CD4-positive, alpha-beta T cell treated with Interleukin-10 for 1 hour (primary cell): ENCODE results near the gene ARID5B.

Source experiments
- DNase-seq: peaks from one replicate; pipeline ENCODE4 v3.0.0-alpha.2; 2020

The ARID5B gene

DNA sequence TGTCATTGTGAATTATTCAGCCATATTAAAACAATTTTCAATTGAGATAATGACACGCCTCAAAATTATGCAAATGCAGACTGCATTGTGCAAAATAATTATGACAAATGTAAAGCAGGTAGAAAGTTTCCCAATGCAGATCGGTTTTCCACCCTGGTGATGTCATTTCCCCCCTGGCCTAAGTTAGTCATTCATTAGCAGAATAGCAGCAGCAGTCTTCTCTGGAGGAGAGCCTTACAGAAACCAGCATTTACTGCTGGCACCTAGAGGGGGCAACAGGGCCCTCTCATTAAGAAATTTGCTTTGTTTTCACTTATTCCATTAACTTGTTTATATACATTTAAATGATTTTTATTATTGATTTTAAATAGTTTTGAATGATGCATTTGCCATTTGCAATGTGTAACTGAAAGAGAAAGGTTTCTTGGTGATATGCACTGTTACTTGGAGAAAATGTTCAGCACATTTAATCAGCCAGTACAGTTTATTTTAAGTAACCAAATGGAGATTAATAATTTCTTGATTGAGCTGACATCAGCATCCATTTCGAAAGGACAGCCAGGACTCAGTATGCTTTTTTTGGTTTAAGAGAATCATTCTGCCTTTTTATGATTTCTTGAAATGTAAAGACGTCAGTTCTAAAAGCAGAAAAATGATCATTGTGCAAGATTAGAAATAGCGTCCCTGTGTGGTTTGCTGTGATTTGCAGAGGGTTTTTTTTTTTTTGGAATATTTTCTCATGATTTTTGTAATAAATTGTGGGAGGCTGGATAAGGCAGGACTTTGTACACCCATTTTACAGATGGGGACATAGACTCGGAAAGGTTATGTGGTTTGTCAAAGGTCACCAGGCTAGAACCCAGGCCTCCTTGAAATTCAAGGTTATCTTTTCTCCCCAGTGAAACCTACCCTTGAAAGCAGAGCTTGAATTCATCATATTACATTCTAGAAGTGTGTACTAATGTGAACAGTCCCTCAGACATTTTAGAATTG, 3.5 kb downstream of the ARID5B start:
- DNase-seq: peak; percentile 63

DNA sequence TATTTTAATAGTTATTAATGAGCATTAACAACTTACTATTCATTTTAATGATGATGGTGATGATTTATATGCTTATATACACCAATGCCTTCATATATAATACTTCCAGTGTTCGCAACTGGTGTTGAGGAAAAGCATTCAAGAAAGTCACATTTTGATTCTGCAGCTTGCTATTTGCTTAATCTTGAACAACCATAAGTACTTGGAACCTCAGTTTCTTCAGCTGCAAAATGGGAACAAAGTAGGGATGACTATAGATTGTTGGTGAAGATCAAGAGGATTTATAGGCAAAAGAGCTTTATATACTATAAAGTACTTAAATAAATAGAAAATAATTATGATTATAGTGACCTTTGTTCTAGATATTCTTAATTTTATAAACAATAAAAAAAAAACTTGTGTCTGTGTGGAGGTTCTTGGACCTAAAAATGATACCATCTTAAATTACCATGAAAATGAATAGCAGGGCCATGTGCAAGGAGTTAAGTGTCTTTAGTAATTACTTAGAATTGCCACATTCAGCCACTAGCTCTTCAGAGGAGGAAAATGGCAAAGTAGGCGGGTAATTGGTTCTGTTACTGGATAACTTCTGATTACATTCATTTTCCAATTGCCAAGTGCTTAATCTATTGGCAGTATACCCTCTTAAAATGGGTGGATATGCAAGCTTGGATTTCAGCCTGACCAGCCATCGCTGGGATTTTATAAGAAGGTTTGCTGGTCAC, 4.5 kb downstream of the ARID5B start:
- DNase-seq: no peak

DNA sequence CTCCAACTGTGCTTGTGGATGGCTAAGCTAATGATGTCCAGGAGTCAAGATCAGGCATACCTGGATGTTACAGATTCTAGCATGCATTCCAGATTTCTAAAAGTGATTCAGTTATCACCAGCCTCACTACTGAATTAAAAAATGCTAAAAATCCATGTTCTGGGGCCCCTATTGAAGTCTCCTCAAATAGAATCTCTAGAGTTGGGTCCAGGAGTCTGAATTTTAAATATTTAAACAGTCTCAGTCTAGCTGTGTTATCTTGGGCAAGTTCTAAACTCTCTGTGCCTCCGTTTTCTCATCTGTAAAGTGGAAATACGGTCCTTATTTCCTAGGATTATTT, 5.0 kb downstream of the ARID5B start:
- DNase-seq: no peak

DNA sequence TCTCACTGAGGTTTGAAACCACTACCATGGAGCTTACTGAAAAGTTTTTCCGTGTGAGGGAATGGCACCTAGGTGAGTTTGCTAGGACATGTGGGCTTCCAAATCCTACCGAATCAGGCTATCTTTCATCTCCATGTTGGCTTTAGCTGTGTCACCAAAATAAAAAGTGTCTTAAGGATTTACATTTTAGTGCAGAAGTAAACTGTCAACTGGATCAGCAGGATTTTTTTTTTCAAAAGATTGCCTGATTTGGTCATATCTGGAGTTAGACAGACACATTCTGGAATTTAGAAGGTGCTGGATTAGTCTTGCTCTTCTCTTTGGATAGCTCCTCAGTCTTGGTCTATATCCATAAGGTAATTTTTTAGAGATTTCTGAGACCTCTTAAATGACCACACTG, 5.5 kb downstream of the ARID5B start:
- DNase-seq: no peak

GRCh38 chr10:61907587-61907986, 6.1 kb downstream of the ARID5B start:
- no peak for DNase-seq

DNA sequence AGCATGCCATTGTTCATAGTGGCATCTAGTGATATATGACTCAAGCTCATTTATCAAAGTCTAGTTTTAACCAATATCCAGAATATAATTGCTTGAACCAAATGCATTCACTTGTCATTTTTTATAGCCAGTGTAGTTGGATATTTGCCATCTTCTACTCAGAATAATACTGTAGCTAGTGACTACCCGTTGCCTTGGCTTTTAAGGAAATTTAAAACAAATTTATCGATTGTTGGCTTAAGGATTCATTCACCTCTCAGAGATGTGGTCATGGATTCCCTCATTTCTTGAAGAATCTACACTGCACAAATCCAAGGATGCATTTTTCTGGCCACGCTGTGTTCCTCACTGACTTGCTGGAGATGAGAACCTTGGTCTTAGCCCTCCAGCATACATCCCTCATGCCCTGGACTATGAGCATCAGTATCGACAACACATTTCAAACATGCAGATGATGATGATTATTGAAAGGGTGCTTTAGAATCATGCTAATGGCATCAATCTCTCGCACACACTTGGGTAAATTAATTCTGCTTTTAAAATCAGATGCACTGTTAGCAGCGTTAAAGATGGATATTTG, 8.8 kb downstream of the ARID5B start:
- no peak for DNase-seq

GRCh38 chr10:61910894-61911293, 9.4 kb downstream of the ARID5B start:
- no peak for DNase-seq

GRCh38 chr10:61911425-61911824, 9.9 kb downstream of the ARID5B start:
- DNase-seq: no peak

GRCh38 chr10:61912981-61913380, 11.5 kb downstream of the ARID5B start:
- no peak for DNase-seq

- DNase-seq: no peak
These were observed 16.6 kb downstream of the ARID5B start for GRCh38 chr10:61918140-61918539.

DNA sequence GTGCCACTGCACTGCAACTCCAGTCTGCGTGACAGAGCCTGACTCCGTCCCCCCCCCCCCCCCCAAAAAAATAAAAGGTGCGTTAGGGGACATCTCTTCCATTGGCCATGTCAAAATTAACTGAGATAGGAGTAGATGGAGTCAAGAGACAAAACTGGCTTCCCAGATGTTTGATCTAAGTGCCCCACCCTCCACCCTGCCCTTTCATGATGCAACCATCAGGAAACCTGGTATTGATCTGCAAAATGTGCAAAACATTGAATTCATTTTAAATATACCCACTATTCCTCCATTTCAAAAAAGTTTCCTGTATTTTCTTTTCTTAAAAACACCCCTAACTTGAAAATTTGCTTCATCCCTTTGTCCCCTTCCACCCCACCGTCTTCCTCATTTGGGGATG, 17.5 kb downstream of the ARID5B start:
- no peak for DNase-seq

DNA sequence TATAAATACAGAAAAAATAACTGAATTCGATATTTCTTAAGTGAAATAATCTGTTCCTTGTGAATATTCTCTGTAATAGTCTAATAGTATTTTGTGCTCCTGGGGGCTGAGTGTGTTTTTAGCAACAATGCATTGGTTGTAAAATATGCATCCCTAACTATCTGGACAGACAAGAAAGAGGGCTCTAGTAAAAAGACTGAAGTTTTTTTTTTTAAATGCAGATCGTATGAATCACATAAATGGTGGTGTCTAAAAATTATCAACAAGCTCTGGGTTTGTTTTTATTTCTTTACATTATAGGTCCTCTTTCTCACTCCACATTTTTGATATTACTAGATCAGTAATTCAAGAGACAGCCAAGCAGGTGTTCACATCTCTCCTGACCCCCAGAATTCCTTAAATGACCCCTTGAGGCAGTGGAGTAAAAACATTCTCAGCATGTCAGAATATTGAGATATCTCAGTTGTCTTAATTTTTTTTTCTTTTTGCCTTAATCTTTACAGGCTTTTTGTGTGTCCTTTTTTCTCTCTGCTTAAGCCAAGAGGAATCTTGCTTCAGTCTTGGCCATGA, 18.2 kb downstream of the ARID5B start:
- DNase-seq: no peak

DNA sequence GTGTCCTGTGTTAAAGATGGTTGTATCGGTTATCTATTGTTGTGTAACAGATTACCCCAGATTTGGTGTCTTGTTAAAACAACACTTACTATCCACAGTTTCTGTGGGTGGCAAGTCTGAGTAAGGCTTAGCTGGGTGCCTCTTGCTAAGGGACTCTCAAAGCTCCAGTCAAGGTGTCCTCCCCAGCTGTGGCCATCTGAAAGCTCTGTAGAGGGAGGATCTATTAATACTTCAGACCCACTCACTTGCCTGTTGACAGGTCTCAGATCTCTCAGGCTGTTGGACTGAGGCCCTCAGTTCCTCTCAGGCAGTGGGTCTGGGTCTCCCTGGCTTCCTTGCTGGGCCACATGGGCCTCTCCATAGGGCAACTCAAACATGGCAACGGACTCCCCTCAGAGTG, 19.6 kb downstream of the ARID5B start:
- no peak for DNase-seq

GRCh38 chr10:61923210-61923949, 21.9 kb downstream of the ARID5B start:
- no peak for DNase-seq

DNA sequence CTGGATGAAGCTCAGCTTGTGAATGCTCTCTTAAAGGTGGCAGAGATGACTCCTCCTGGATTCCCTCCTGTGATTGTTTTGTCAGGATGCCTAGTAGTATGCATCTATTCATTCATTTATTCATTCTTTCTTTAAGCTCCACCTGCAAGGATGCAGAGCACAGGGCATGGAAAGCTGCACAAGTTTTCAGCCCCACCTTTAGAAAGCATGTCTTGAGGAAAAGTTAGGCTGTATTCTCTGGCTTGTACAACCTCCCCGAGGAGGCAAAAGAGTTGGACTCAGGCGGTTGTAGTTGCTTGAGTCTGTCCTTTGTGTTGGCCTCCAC, 22.4 kb downstream of the ARID5B start:
- DNase-seq: no peak

- no peak for DNase-seq
These were observed 28.1 kb downstream of the ARID5B start for GRCh38 chr10:61929555-61929954.

GRCh38 chr10:61931620-61932332, 30.3 kb downstream of the ARID5B start:
- no peak for DNase-seq

DNA sequence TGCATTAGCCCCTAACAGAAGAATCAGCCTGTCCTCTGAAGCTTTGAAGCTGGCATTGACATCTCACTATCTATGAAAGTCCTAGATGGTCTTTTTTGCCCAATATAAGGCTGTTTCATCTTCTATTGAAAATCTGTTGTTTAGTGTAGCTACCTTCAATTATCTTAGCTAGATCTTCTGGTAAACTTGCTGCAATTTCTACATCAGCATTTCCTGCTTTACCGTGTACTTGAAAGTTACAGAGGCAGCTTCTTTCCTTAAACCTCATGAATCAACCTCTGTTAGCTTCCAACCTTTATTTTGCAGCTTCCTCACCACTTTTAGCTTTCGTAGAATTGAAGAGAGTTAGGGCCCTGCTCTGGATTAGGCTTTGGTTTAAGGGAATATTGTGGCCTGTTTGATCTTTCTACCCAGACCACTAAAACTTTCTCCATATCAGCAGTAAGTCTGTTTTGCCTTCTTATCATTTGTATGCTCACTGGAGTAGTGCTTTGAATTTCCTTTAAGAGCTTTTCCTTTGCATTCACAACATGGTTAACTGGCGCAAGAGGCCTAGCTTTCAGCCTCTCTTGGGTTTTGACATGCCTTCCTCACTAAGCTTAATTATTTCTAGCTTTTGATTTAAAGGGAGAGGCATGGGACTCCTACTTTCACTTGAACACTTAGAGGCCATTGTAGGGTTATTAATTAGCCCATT, 32.5 kb downstream of the ARID5B start:
- peak; percentile 28 for DNase-seq

GRCh38 chr10:61935077-61935476, 33.6 kb downstream of the ARID5B start:
- no peak for DNase-seq

- no peak for DNase-seq
These were observed 35.3 kb downstream of the ARID5B start for GRCh38 chr10:61936770-61937169.

DNA sequence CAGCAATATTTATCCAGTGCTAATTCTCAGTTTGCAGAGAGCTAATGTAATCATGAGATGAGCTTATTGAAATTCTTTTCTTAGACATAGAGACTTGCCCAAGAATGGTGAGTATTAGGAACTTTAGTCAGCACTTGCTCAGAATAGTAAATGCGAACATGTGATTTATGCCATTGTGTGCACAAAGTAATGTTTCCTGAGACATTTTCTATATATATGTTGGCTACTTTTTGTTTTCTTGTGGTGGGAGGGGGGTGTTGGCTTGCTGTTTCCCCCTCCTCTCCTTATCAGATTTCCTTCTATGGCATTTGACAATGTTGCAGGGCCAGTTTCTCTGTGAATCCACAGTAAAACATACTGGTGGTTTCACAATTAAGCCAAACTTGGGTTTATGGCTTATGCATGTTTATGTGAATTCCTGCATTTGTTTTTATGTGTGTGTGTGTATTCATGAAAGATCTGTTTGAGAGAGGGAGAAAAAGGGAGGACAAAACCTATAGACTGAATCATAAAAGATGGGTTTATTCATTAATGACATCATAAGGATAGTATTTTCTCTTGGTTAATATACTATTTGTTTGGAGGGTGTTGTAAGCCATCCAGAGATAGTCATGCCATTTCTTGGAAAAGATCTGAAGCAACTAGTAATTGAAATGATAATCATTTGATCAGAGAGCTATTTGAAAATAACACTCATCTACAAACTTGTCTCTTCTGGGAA, 36.3 kb downstream of the ARID5B start:
- peak; percentile 35 for DNase-seq
